Stomach (tissue), 4 donors: Measurements from ENCODE around the gene LMTK2.

Experiments
- CTCF ChIP-seq, 7 experiments: fragments of 450-650 bp in 4 of 7; fragments of 200-600 bp in 3 of 7; sonication (generic) in 3 of 7; IDR thresholded peaks; one replicate each; pipeline ENCODE4 v1.5.1; 2016 to 2019; ENCODE audit warnings: antibody characterized with exemption in 7 of 7, control low read depth in 2 of 7, mild to moderate bottlenecking in 1 of 7
- EP300 ChIP-seq: sonication (generic); formaldehyde crosslinking; IDR thresholded peaks from one replicate; pipeline ENCODE4 v1.6.1; 2017; ENCODE audit warnings: antibody characterized with exemption
- POLR2A ChIP-seq, 4 donors: fragments of 450-650 bp; IDR thresholded peaks; one replicate each; pipeline ENCODE4 v1.6.1; 2016; ENCODE audit warnings: antibody characterized with exemption in 4 of 4, control low read depth in 2 of 4, mild to moderate bottlenecking in 1 of 4, moderate library complexity in 1 of 4

GRCh38 chr7:98166668-98166970 is 60.0 kb downstream of the LMTK2 start:
- no peak for TF ChIP-seq CTCF (IDR thresholded peaks at IDR 0.05)
- no peak for TF ChIP-seq POLR2A (IDR thresholded peaks at IDR 0.05)
- no peak for TF ChIP-seq EP300
